A549 (cell line): Measurements from ENCODE around the gene CD2AP.

ENCODE experiments used
- CEBPB ChIP-seq, 2 experiments: fragments of >200 bp in 1 of 2; sonication (Bioruptor Twin) in 1 of 2; formaldehyde crosslinking in 1 of 2; IDR thresholded peaks; 2 replicates each; pipeline ENCODE4 v1.6.1; 2012 to 2016
- CTCF ChIP-seq: fragments of >200 bp; sonication (Bioruptor Twin); formaldehyde crosslinking; IDR thresholded peaks from 3 replicates; pipeline ENCODE4 v1.5.1; 2016
- EHF ChIP-seq: fragments of 250-450 bp; sonication (Bioruptor Pico); IDR thresholded peaks from 2 replicates; pipeline ENCODE4 v1.5.0; 2020; ENCODE audit warnings: mild to moderate bottlenecking
- EHMT2 ChIP-seq: fragments of 200-600 bp; sonication (generic); IDR thresholded peaks from 2 replicates; pipeline ENCODE4 v1.6.1; 2016; ENCODE audit warnings: antibody characterized with exemption, low read depth, mild to moderate bottlenecking, moderate library complexity
- EP300 ChIP-seq, 2 experiments: fragments of >200 bp; sonication (Bioruptor Twin); formaldehyde crosslinking; IDR thresholded peaks; 2 replicates in 1 of 2; 3 replicates in 1 of 2; pipeline ENCODE4 v1.6.1; 2016 to 2017
- POLR2A ChIP-seq: IDR thresholded peaks from 2 replicates; pipeline ENCODE4 v1.6.1; 2012; ENCODE audit warnings: mild to moderate bottlenecking, low read length
- TF ChIP-seq, protein P1 (sequence below): IDR thresholded peaks from 2 replicates; pipeline ENCODE4 v1.6.1; 2012

- TF ChIP-seq CTCF (no peak), EHF (CRISPR knock-in tag) (no peak), CEBPB (IDR thresholded peaks at IDR 0.05) (no peak), POLR2A (no peak), EP300 (IDR thresholded peaks at IDR 0.05) (no peak), EHMT2 (no peak)
- TF ChIP-seq, protein P1, sequence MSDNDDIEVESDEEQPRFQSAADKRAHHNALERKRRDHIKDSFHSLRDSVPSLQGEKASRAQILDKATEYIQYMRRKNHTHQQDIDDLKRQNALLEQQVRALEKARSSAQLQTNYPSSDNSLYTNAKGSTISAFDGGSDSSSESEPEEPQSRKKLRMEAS = no peak
These were observed 101.5 kb downstream of the CD2AP start for GRCh38 chr6:47579040-47579439.
